GM19193 (cell line): ENCODE results near the gene ST3GAL3.

Source experiments
- POLR2A ChIP-seq: IDR thresholded peaks from 4 replicates; pipeline ENCODE4 v1.6.1; 2011; ENCODE audit not compliant: insufficient read depth, insufficient read length; ENCODE audit errors: extremely low read depth

The ST3GAL3 gene

GRCh38 chr1:43783671-43784205 is 76.4 kb downstream of the ST3GAL3 start:
- TF ChIP-seq POLR2A = no peak

- TF ChIP-seq POLR2A = no peak
Measured at GRCh38 chr1:43786201-43786958, 79.0 kb downstream of the ST3GAL3 start.

- no peak for TF ChIP-seq POLR2A
Measured at GRCh38 chr1:43786960-43787359, 79.6 kb downstream of the ST3GAL3 start.

DNA sequence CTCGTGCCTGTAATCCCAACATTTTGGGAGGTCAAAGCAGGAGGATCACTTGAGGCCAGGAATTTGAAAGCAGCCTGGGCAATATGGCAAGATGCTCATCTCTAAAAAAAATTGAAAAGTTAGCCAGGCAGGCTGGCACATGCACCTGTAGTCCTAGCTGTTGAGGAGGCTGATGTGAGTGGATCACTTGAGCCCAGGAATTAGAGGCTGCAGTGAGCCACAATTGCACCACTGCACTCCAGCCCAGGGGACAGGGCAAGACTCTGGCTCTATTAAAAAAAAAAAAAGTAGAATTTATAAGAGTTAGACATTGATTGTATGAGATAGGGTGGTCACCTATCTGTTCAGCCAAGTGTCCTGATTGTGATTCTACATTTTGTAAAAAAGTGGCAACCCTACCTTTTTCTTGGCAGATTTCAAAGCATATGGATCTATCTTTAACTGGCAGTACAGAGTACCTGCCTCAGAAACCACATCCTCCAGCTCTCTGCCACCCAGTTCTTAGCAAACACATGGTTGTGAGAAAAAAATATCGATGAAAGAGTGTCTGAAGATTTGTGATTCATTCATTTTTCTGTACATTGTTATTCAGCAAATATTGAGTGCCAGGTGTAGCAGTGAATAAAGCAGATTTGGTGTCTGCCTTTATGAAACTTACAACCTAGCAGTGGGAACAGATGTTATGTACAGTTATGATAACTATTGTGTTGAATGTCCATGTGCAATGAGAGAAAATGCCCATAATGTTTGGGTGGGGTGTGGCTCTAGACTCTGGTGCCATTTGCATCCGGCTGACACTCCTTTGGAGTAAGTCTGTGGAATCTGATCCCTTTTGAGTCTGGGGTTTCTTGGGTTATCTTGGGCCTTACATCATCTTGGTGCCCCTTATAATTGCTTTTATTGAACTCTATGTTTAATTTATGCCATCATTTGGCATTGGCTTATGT is 82.5 kb downstream of the ST3GAL3 start:
- TF ChIP-seq POLR2A = no peak

GRCh38 chr1:43791243-43791642 is 83.9 kb downstream of the ST3GAL3 start:
- TF ChIP-seq POLR2A = no peak

DNA sequence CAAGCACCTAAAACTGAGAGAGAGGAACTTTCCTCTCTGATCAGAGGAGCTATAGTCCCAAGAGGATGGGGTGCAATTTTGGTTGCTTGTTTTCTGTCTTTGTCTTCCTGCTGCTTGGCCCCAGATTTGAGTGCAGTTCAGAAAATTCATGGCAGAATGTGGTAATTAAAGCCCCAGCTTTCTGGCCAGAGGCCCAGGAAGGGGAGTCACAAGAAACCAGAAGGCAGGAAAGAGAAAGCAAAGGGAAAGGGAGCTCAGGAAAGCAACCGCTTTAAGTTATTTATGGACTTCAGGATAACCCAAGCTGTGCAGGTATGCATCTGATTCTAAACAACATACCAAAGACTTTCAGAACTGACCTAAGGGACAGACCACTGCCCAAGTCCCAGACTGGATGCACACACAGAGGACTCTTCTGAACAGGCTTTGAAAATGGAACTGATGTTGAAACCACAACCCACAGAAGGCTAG is 88.8 kb downstream of the ST3GAL3 start:
- TF ChIP-seq POLR2A = no peak

GRCh38 chr1:43797891-43798290 is 90.6 kb downstream of the ST3GAL3 start:
- TF ChIP-seq POLR2A = no peak

DNA sequence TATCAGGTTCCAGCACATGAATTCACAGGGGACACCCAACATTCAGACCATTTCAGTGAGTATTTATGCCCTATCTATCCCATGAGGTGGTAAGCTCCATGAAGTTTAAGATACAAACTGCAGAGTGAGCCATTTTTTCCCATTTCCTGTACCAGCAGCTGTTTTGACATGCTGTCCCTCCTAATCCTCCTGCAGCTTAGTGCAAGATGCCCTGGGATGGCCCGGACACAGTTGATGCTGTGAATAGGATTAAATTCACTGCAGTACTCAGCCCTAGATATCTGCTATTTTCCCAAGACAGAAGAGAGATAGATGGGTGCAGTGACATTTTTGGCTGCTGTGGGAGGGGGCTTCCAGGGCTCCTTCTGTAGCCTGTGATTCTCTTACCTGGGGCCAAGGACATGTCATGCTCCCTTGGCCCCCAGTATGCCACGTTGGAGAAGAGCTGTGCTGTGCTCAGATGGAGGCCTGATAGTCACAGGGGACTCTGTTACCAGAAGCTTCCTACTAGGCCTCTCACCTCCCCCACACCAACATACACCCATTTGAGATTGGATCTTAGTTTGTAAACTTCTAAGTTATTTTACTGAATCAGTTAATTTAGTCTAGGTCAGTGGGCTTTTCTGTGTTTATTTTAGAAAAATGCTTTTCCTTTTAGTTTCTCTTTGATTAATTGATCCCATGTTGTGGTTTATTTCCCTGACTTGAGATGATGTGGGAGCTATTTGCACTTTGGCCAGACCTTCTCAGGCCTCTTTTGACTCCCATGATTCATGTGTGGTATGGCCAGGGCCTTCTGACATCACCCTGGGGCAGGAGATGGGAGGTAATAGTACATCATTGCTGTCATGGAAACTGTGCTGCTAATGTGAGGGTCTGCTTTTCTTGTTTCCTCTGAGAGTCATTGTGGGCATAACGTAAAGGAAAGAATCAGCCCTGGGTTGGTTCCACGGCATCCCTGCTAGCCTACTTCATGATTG is 92.6 kb downstream of the ST3GAL3 start:
- no peak for TF ChIP-seq POLR2A

- no peak for TF ChIP-seq POLR2A
Measured at GRCh38 chr1:43800771-43801170, 93.4 kb downstream of the ST3GAL3 start.

DNA sequence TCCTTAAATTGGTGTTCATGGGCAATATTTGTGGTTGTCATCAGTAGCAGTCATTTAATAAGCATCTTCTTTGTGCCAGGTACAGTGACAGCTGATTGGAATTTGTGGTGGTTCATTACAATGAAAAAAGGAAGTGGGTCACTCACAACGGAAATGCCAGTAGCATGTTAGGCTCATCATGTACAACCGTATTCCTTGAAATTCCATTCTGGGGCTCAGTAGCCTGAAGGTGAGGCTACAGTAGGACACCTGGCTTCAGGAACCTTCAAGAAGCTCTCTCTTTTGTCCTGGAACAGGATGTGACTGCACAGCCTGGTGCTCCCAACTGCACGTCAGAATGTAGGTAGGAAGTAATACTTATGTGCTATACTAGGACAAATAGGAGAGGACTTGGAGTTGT is 93.9 kb downstream of the ST3GAL3 start:
- no peak for TF ChIP-seq POLR2A

GRCh38 chr1:43802356-43802980 is 95.1 kb downstream of the ST3GAL3 start:
- TF ChIP-seq POLR2A = no peak

GRCh38 chr1:43803105-43803504 is 95.8 kb downstream of the ST3GAL3 start:
- no peak for TF ChIP-seq POLR2A

GRCh38 chr1:43803646-43804045 is 96.3 kb downstream of the ST3GAL3 start:
- no peak for TF ChIP-seq POLR2A

DNA sequence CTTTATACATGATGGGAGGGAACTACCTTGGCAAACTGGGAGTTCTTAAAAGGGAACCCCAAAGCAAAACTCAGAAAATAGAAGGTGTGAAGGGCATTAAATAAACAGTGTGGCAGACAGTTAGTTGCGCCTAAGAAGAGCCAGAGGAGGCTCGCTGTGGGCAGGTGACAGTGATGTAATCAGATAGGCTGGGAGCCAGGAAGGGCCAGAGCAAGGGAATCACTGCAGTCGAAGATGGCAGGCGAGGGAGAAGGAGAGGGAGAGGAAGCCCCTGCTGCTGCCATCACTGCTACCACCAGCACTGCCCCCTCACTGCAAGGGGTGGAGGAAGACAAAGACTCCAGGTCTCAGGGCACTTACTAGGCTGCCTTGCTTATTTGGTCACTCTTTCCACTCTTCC is 97.2 kb downstream of the ST3GAL3 start:
- TF ChIP-seq POLR2A = no peak
